Astrocyte (in vitro differentiated cells and primary cell): ENCODE measurements around the gene MMEL1. TPM values are rescaled to one million over a fixed set of nuclear protein-coding genes. Genes with fewer than 3 reads are reported as not detected.
A peak's percentile ranks its signal among the peaks of the same experiment; 100 is the strongest.
"Not testable (repeated sequence)": the region's sequence is repeated elsewhere in the genome, so short reads cannot be mapped to it uniquely, and the experiment has no call there.

Experiments
- DNase-seq: peaks from one replicate; pipeline ENCODE4 v3.0.0-alpha.2; 2010; ENCODE audit warnings: low read depth
- FAIRE-seq: peaks from 2 replicates; lab custom pipeline; 2011; peaks lifted over from hg19 to GRCh38; lab: Jason Lieb, UNC
- H2AFZ ChIP-seq: 2 replicates; pipeline ENCODE4 v1.6.0; 2012; ENCODE audit warnings: low read depth, low read length, inconsistent platforms
- H3K27ac ChIP-seq: 2 replicates; pipeline ENCODE4 v1.5.1; 2011; ENCODE audit warnings: low read depth, low read length, inconsistent platforms
- H3K27me3 ChIP-seq: 2 replicates; pipeline ENCODE4 v1.6.0; 2011; ENCODE audit warnings: low read length, inconsistent platforms; ENCODE audit not compliant: insufficient read depth
- H3K36me3 ChIP-seq: 2 replicates; pipeline ENCODE4 v1.5.1; 2011; ENCODE audit warnings: low read length, inconsistent platforms; ENCODE audit not compliant: insufficient read depth
- H3K4me1 ChIP-seq: 2 replicates; pipeline ENCODE4 v1.5.1; 2011; ENCODE audit warnings: low read length, inconsistent platforms; ENCODE audit not compliant: insufficient read depth
- H3K4me2 ChIP-seq: 2 replicates; pipeline ENCODE4 v1.6.0; 2012; ENCODE audit warnings: low read length, inconsistent platforms
- H3K4me3 ChIP-seq: 2 replicates; pipeline ENCODE4 v1.5.1; 2011; ENCODE audit warnings: low read depth, mild to moderate bottlenecking, low read length, inconsistent platforms; ENCODE audit not compliant: insufficient read depth
- H3K79me2 ChIP-seq: 2 replicates; pipeline ENCODE4 v1.6.0; 2012; ENCODE audit warnings: mild to moderate bottlenecking, low read length, inconsistent platforms; ENCODE audit not compliant: insufficient read depth
- H3K9ac ChIP-seq: 2 replicates; pipeline ENCODE4 v1.6.0; 2012; ENCODE audit warnings: mild to moderate bottlenecking, low read length, inconsistent platforms
- H3K9me3 ChIP-seq: 2 replicates; pipeline ENCODE4 v1.5.1; 2012; ENCODE audit warnings: low read depth, mild to moderate bottlenecking, low read length, inconsistent platforms; ENCODE audit not compliant: insufficient read depth
- H4K20me1 ChIP-seq: 2 replicates; pipeline ENCODE4 v1.6.0; 2012; ENCODE audit warnings: low read length, inconsistent platforms; ENCODE audit not compliant: insufficient read depth
- H3K27ac Mint-ChIP-seq: one replicate; pipeline ENCODE4 v1.8.0; 2021; ENCODE audit warnings: mild to moderate bottlenecking, mixed read lengths; ENCODE audit not compliant: unreplicated experiment
- H3K27me3 Mint-ChIP-seq: one replicate; pipeline ENCODE4 v1.8.0; 2021; ENCODE audit warnings: low read depth, mixed read lengths; ENCODE audit not compliant: unreplicated experiment
- H3K36me3 Mint-ChIP-seq: one replicate; pipeline ENCODE4 v1.8.0; 2021; ENCODE audit warnings: low read depth, mixed read lengths; ENCODE audit not compliant: unreplicated experiment
- H3K4me1 Mint-ChIP-seq: one replicate; pipeline ENCODE4 v1.8.0; 2021; ENCODE audit warnings: low read depth, mixed read lengths; ENCODE audit not compliant: unreplicated experiment
- H3K4me3 Mint-ChIP-seq: one replicate; pipeline ENCODE4 v1.8.0; 2021; ENCODE audit warnings: mild to moderate bottlenecking, moderate library complexity, mixed read lengths; ENCODE audit not compliant: unreplicated experiment
- H3K9me3 Mint-ChIP-seq: one replicate; pipeline ENCODE4 v1.8.0; 2021; ENCODE audit warnings: mild to moderate bottlenecking, mixed read lengths; ENCODE audit not compliant: unreplicated experiment
- CTCF ChIP-seq: IDR thresholded peaks from 2 replicates; pipeline ENCODE4 v1.5.1; 2011; ENCODE audit warnings: low read depth, mild to moderate bottlenecking, inconsistent platforms, low read length, moderate library complexity; ENCODE audit not compliant: insufficient read depth
- EZH2 ChIP-seq: IDR thresholded peaks from 2 replicates; pipeline ENCODE4 v1.6.1; 2012; ENCODE audit warnings: mild to moderate bottlenecking, low read length, inconsistent platforms; ENCODE audit not compliant: insufficient read depth
- total RNA-seq: library from RNA; stranded (reverse); gene quantifications from 2 replicates; pipeline ENCODE4 v1.2.1, GENCODE V29; 2021

The MMEL1 gene
- total RNA-seq, 1 donor from 2014 or later = not detected

GRCh38 chr1:2628933-2629626 is 3.7 kb downstream of the MMEL1 start:
- H3K4me1 Mint-ChIP-seq = no peaks in the 10 kb centered on the region
- no peak overlapping the region for H3K4me3 Mint-ChIP-seq
- Histone ChIP-seq H3K4me1 (no peaks in the 10 kb centered on the region), H4K20me1 (no peaks in the 10 kb centered on the region), H3K4me3 (no peak overlapping the region), H3K4me2 (no peak overlapping the region), H3K36me3 (no peaks in the 10 kb centered on the region), H3K79me2 (no peaks in the 10 kb centered on the region), H3K27ac (no peak overlapping the region), H2AFZ (no peak overlapping the region), H3K9me3 (peaks cover 7% of the 10 kb centered on the region), H3K27me3 (peaks cover 18% of the 10 kb centered on the region), H3K9ac (no peak overlapping the region)
- H3K27ac Mint-ChIP-seq = no peak overlapping the region
- no peak for FAIRE-seq
- DNase-seq = no peak
- H3K27me3 Mint-ChIP-seq = peaks cover 63% of the 10 kb centered on the region
- TF ChIP-seq CTCF = no peak
- TF ChIP-seq EZH2 = peak; percentile 50
- H3K9me3 Mint-ChIP-seq = no peaks in the 10 kb centered on the region
- H3K36me3 Mint-ChIP-seq = no peaks in the 10 kb centered on the region

GRCh38 chr1:2628191-2628932 is 4.5 kb downstream of the MMEL1 start:
- Mint-ChIP-seq H3K9me3 (no peaks in the 10 kb centered on the region), H3K4me3 (no peak overlapping the region), H3K36me3 (no peaks in the 10 kb centered on the region), H3K27me3 (peaks cover 69% of the 10 kb centered on the region), H3K4me1 (no peaks in the 10 kb centered on the region), H3K27ac (no peak overlapping the region)
- DNase-seq (no peak), FAIRE-seq (no peak)
- peak; percentile 79 for TF ChIP-seq EZH2
- no peak for TF ChIP-seq CTCF
- H3K79me2 ChIP-seq = no peaks in the 10 kb centered on the region
- H3K36me3 ChIP-seq = no peaks in the 10 kb centered on the region
- no peak overlapping the region for H3K9ac ChIP-seq
- peaks cover 7% of the 10 kb centered on the region for H3K9me3 ChIP-seq
- H3K4me2 ChIP-seq = no peak overlapping the region
- no peaks in the 10 kb centered on the region for H4K20me1 ChIP-seq
- H3K4me1 ChIP-seq = no peaks in the 10 kb centered on the region
- peaks cover 18% of the 10 kb centered on the region for H3K27me3 ChIP-seq
- no peak overlapping the region for H3K27ac ChIP-seq
- H3K4me3 ChIP-seq = no peak overlapping the region
- H2AFZ ChIP-seq = no peak overlapping the region

- Histone ChIP-seq H2AFZ (no peak overlapping the region), H3K9me3 (peaks cover 7% of the 10 kb centered on the region), H3K4me2 (no peak overlapping the region), H3K27ac (no peak overlapping the region), H3K4me3 (no peak overlapping the region), H3K79me2 (no peaks in the 10 kb centered on the region), H3K27me3 (peaks cover 18% of the 10 kb centered on the region), H3K4me1 (no peaks in the 10 kb centered on the region), H4K20me1 (no peaks in the 10 kb centered on the region), H3K36me3 (no peaks in the 10 kb centered on the region), H3K9ac (no peak overlapping the region)
- Mint-ChIP-seq H3K9me3 (no peaks in the 10 kb centered on the region), H3K4me1 (no peaks in the 10 kb centered on the region), H3K36me3 (no peaks in the 10 kb centered on the region), H3K27ac (no peak overlapping the region), H3K4me3 (no peak overlapping the region), H3K27me3 (peaks cover 68% of the 10 kb centered on the region)
- DNase-seq = no peak
- TF ChIP-seq CTCF (no peak), EZH2 (no peak)
- FAIRE-seq = no peak
These were observed 5.1 kb downstream of the MMEL1 start for GRCh38 chr1:2627746-2628145.

GRCh38 chr1:2625748-2626147 is 7.1 kb downstream of the MMEL1 start:
- H3K36me3 Mint-ChIP-seq, H3K4me3 Mint-ChIP-seq, H2AFZ ChIP-seq, H3K4me2 ChIP-seq, H3K9me3 Mint-ChIP-seq, H3K4me1 ChIP-seq, H3K9ac ChIP-seq, H4K20me1 ChIP-seq, H3K4me3 ChIP-seq, H3K27ac Mint-ChIP-seq, H3K27ac ChIP-seq, DNase-seq, FAIRE-seq, H3K9me3 ChIP-seq, H3K79me2 ChIP-seq, H3K36me3 ChIP-seq, H3K4me1 Mint-ChIP-seq: not testable (repeated sequence)
- H3K27me3 ChIP-seq = peaks cover 18% of the 10 kb centered on the region
- H3K27me3 Mint-ChIP-seq = peaks cover 55% of the 10 kb centered on the region
